Esophagus muscularis mucosa (tissue), 4 donors: Measurements from ENCODE around the gene ZNF451. TPM values are rescaled to one million over a fixed set of nuclear protein-coding genes. Genes with fewer than 3 reads are reported as not detected.

Experiments
- DNase-seq: peaks from one replicate; pipeline ENCODE4 v3.0.0-alpha.2; 2017; ENCODE audit errors: extremely low spot score
- H3K27ac ChIP-seq, 4 donors: fragments of 200-600 bp; sonication (generic); replicated peaks in 1 of 4; 1 replicate in 3 of 4; 2 replicates in 1 of 4; pipeline ENCODE4 v1.5.1; 2016 to 2019; ENCODE audit warnings: mild to moderate bottlenecking in 1 of 4
- H3K27me3 ChIP-seq, 4 donors: fragments of 200-600 bp; sonication (generic); one replicate each; pipeline versions ENCODE4 v1.5.1 to v1.6.0; 2016 to 2019
- H3K36me3 ChIP-seq, 4 donors: fragments of 200-600 bp; sonication (generic); one replicate each; pipeline ENCODE4 v1.5.1; 2016 to 2019
- H3K4me1 ChIP-seq, 4 donors: fragments of 200-600 bp; sonication (generic); one replicate each; pipeline ENCODE4 v1.5.1; 2016 to 2019
- H3K4me3 ChIP-seq, 4 donors: fragments of 200-600 bp; sonication (generic); 1 replicate in 2 of 4; 2 replicates in 2 of 4; pipeline ENCODE4 v1.5.1; 2016 to 2019; ENCODE audit warnings: mild to moderate bottlenecking in 4 of 4, moderate library complexity in 1 of 4
- H3K9me3 ChIP-seq, 4 donors: fragments of 200-600 bp; sonication (generic); 1 replicate in 3 of 4; 2 replicates in 1 of 4; pipeline ENCODE4 v1.5.1; 2016 to 2019
- CTCF ChIP-seq, 3 experiments: fragments of 200-600 bp in 2 of 3; fragments of 450-650 bp in 1 of 3; sonication (generic) in 2 of 3; IDR thresholded peaks; one replicate each; pipeline ENCODE4 v1.5.1; 2017 to 2019; ENCODE audit warnings: antibody characterized with exemption in 3 of 3, mild to moderate bottlenecking in 2 of 3, moderate library complexity in 1 of 3
- EP300 ChIP-seq: sonication (generic); formaldehyde crosslinking; IDR thresholded peaks from one replicate; pipeline ENCODE4 v1.6.1; 2017; ENCODE audit warnings: antibody characterized with exemption
- POLR2A ChIP-seq: fragments of 450-650 bp; IDR thresholded peaks from one replicate; pipeline ENCODE4 v1.6.1; 2017; ENCODE audit warnings: antibody characterized with exemption, moderate library complexity, mild to moderate bottlenecking, low read depth
- POLR2AphosphoS5 ChIP-seq, 2 donors: sonication (generic); formaldehyde crosslinking; IDR thresholded peaks; one replicate each; pipeline ENCODE4 v1.6.1; 2017; ENCODE audit warnings: antibody characterized with exemption in 2 of 2
- WGBS: methylation state at CpG from one replicate; pipeline ENCODE4 v1.1.5; 2018; 5-methylcytosine and 5-hydroxymethylcytosine counted together
- intact Hi-C: fragments of 100-400 bp; cut with DNase I; formaldehyde crosslinking; loops from one replicate; pipeline ENCODE4 v1.15.1; 2023
- total RNA-seq, 4 donors: library from RNA; depleted of rRNA; stranded (reverse); fragments of >200 nt; gene quantifications; one replicate each; pipeline versions ENCODE4 v1.1.0 to v1.2.1, GENCODE V29; 2016

The ZNF451 gene
- total RNA-seq, 4 donors from 2014 or later, result 32.0 to 49.0 (median 38.0) TPM

GRCh38 chr6:57108691-57109090 is 18.7 kb downstream of the ZNF451 start:
- Histone ChIP-seq H3K4me3 (no peak overlapping the region), H3K4me1 (peaks cover 0 to 16% (median 12%) of the 10 kb centered on the region in 4 donors), H3K27me3 (no peaks in the 10 kb centered on the region), H3K9me3 (no peaks in the 10 kb centered on the region), H3K36me3 (peaks cover 0 to 6% (median 2%) of the 10 kb centered on the region in 4 donors), H3K27ac (no peak overlapping the region)
- TF ChIP-seq POLR2A (no peak), EP300 (no peak), CTCF (IDR thresholded peaks at IDR 0.05) (no peak), POLR2AphosphoS5 (IDR thresholded peaks at IDR 0.05) (no peak)
- 48% methylated on average over 1 of the region's 1 CpG for WGBS
- intact Hi-C loops, result no loop called here
- no peak for DNase-seq

GRCh38 chr6:57109880-57110279 is 19.9 kb downstream of the ZNF451 start:
- Histone ChIP-seq H3K4me3 (no peak overlapping the region), H3K27ac (no peak overlapping the region), H3K36me3 (no peaks in the 10 kb centered on the region), H3K4me1 (peaks cover 0 to 17% (median 16%) of the 10 kb centered on the region in 4 donors), H3K27me3 (no peaks in the 10 kb centered on the region), H3K9me3 (no peaks in the 10 kb centered on the region)
- intact Hi-C loops, result no loop called here
- no peak for DNase-seq
- TF ChIP-seq POLR2A, result no peak
- no peak for TF ChIP-seq EP300
- TF ChIP-seq CTCF (IDR thresholded peaks at IDR 0.05), result no peak
- no peak for TF ChIP-seq POLR2AphosphoS5 (IDR thresholded peaks at IDR 0.05)

DNA sequence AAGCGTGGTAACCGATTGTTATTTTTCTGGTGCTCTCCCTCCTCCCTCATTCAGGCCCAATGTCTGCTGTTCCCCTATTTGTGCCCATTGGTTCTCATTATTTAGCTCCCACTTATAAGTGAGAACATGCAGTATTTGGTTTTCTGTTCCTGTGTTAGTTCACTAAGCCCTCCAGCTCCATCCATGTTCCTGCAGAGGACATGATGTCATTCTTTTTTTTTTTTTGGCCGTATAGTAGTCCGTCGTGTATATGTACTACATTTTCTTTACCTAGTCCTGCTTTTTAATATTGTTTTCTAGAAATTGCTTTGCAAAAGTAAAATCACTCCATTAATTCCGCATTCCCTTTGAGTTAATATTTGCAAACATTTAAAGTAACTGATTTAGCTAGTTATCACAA is 23.1 kb downstream of the ZNF451 start:
- Histone ChIP-seq H3K9me3 (no peaks in the 10 kb centered on the region), H3K4me3 (no peak overlapping the region), H3K4me1 (peaks cover 0 to 24% (median 20%) of the 10 kb centered on the region in 4 donors), H3K27me3 (no peaks in the 10 kb centered on the region), H3K27ac (no peak overlapping the region), H3K36me3 (no peaks in the 10 kb centered on the region)
- TF ChIP-seq CTCF (IDR thresholded peaks at IDR 0.05) (no peak), POLR2AphosphoS5 (IDR thresholded peaks at IDR 0.05) (no peak)
- intact Hi-C loops, result no loop called here
- DNase-seq, result no peak
- 96% methylated on average over 6 of the region's 6 CpGs for WGBS

DNA sequence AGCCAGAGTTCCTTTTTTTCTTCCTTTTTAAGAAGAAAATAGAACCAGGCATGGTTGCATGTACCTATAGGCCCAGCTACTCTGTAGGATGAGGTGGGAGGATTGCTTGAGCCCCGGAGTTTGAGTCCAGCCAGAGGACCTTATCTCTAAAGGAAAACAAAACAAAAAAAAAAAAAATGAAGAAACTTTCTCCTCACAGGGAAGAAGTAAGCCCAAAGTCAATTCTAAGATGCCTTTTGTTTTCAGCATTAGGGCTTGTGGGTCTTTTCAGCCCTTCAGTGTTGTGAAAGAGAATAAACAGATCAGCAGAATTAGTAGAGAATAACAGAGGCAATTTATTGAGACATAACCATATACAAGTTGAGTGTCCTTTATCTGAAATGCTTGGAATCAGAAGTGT is 26.8 kb downstream of the ZNF451 start:
- Histone ChIP-seq H3K27ac (no peak overlapping the region), H3K9me3 (no peaks in the 10 kb centered on the region), H3K36me3 (no peaks in the 10 kb centered on the region), H3K4me3 (no peak overlapping the region), H3K27me3 (no peaks in the 10 kb centered on the region), H3K4me1 (peaks cover 0 to 16% (median 11%) of the 10 kb centered on the region in 4 donors)
- DNase-seq, result no peak
- intact Hi-C loops, result no loop called here
- WGBS, result 59% methylated on average over 1 of the region's 1 CpG
- TF ChIP-seq POLR2A (no peak), EP300 (no peak), CTCF (IDR thresholded peaks at IDR 0.05) (no peak), POLR2AphosphoS5 (IDR thresholded peaks at IDR 0.05) (no peak)

- 79% methylated on average over 2 of the region's 2 CpGs for WGBS
Measured at GRCh38 chr6:57117796-57118195, 27.8 kb downstream of the ZNF451 start.

More at GRCh38 chr6:57117796-57118195, 27.8 kb downstream of the ZNF451 start:
- intact Hi-C loops, result no loop called here
- Histone ChIP-seq H3K27ac (no peak overlapping the region), H3K4me3 (no peak overlapping the region), H3K36me3 (peaks cover 0 to 2% (median 0%) of the 10 kb centered on the region in 4 donors), H3K9me3 (no peaks in the 10 kb centered on the region), H3K27me3 (no peaks in the 10 kb centered on the region), H3K4me1 (peaks cover 0 to 16% (median 11%) of the 10 kb centered on the region in 4 donors)
- TF ChIP-seq POLR2A (no peak), CTCF (IDR thresholded peaks at IDR 0.05) (no peak), POLR2AphosphoS5 (IDR thresholded peaks at IDR 0.05) (no peak), EP300 (no peak)
- no peak for DNase-seq
